ENCODE measurements around the gene ZMYM4. TPM values are rescaled to one million over a fixed set of nuclear protein-coding genes. Genes with fewer than 3 reads are reported as not detected.
"Not testable (repeated sequence)": the region's sequence is repeated elsewhere in the genome, so short reads cannot be mapped to it uniquely, and the experiment has no call there.

ZMYM4 gene
- total RNA-seq, 2 experiments from 2014 or later = 21.8 to 29.0 TPM

DNA sequence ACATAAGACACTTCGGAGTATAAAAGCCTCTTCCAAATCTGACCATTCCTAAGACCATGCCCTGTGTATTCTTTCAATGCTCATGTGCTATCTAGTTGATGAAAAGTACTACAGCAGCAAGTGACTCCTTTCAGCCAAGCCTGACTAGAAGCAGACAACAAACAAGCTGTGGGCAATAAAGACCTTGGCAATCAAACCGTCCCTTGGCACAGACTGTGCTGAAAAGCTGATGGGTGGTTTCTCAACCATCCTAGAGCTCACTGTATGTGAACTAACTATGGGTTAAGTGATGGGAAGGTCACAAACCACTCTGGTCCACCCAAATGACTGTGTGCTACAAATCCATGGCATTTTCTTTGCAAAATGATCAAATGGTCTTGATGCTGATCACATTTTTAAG is 194.7 kb downstream of the ZMYM4 start:
- no peak for DNase-seq
- CTCF ChIA-PET = no interaction called here
- Mint-ChIP-seq H3K27me3 (no peaks in the 10 kb centered on the region), H3K9me3 (ENCODE audit: low read depth) (peaks cover 7% of the 10 kb centered on the region), H3K27ac (no peak overlapping the region), H3K4me3 (no peak overlapping the region), H3K36me3 (peaks cover 64% of the 10 kb centered on the region), H3K4me1 (peaks cover 10% of the 10 kb centered on the region)
- ATAC-seq = no peak

DNA sequence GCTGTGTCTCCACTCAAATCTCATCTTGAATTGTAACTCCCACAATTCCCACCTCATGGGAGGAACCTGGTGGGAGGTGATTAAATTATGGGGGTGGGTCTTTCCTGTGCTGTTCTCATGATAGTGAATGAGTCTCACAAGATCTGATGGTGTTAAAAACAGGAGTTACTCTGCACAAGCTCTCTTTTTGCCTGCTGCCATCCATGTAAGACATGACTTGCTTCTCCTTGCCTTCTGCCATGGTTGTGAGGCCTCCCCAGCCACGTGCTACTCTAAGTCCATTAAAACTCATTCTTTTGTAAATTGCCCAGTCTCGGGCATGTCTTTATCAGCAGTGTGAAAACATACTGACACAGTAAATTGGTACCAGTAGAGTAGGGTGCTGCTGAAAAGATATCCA is 195.2 kb downstream of the ZMYM4 start:
- DNase-seq; ATAC-seq; H3K9me3 Mint-ChIP-seq (ENCODE audit: low read depth); CTCF ChIA-PET; H3K4me3 Mint-ChIP-seq; H3K27ac Mint-ChIP-seq; H3K27me3 Mint-ChIP-seq: not testable (repeated sequence)
- Mint-ChIP-seq H3K4me1 (peaks cover 14% of the 10 kb centered on the region), H3K36me3 (peaks cover 68% of the 10 kb centered on the region)

DNA sequence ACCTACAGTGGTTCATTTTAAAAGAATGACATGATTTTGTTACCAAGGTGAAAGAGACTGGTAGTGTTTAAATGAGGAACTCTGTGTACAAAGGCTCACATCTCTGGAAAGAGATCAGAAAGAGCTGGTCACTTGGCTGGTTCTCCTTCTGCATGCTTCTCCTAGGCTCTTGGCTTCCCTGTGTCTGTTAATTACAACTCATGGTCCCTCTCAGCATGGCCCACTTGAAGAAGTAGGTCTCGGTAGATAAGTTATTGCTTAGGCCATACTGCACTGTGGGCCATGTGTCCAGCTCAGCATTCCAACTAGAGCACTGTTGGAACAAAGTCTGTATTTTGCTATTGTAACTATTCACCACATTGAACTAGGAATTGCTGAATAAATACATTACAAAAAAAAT is 197.6 kb downstream of the ZMYM4 start:
- Mint-ChIP-seq H3K27ac (no peak overlapping the region), H3K4me1 (peaks cover 14% of the 10 kb centered on the region), H3K9me3 (ENCODE audit: low read depth) (peaks cover 7% of the 10 kb centered on the region), H3K27me3 (no peaks in the 10 kb centered on the region), H3K4me3 (no peak overlapping the region), H3K36me3 (peaks cover 71% of the 10 kb centered on the region)
- DNase-seq = no peak
- no peak for ATAC-seq
- CTCF ChIA-PET = no interaction called here

DNA sequence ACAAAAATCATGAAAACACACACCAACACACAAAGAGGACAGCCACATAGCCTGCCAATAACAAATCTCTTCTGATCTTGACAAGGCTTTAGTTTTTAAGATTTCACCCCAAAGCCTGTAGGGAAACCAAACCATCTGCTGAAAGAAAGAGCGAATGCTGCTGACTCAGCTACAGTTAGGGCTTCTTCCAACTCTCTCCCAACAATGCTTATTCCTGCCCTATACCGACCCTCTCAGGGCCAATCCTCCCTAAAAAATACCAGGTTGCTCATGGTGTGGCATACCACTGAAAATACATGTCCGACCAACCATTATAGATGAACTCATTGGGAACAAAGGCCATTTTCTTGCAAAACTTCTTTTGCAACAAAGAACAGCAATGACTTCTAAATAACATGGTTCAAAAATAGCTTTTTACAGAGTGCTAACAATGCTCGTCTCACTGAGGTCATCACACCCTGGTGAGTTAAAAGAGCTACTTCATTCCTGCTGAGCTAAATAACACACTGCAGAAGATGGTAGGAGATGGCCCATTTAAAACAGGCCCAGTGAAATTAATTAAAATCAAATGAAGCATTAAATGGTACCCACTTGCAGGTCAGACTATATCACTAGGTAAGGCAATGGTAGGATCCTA is 202.6 kb downstream of the ZMYM4 start:
- ATAC-seq (no peak), DNase-seq (no peak)
- CTCF ChIA-PET = interaction anchor here (0.8 kb wide), 1 partner anchor 74 kb away, joined by 3 read pairs; no protein-coding TSS in a partner anchor
- no peak overlapping the region for H3K27ac Mint-ChIP-seq
- H3K4me3 Mint-ChIP-seq = no peak overlapping the region
- peaks cover 9% of the 10 kb centered on the region for H3K4me1 Mint-ChIP-seq
- peaks cover 49% of the 10 kb centered on the region for H3K36me3 Mint-ChIP-seq
- no peaks in the 10 kb centered on the region for H3K27me3 Mint-ChIP-seq
- no peaks in the 10 kb centered on the region for H3K9me3 Mint-ChIP-seq (ENCODE audit: low read depth)

Other genes with a start within 250 kb of the ZMYM4 start
- 10 to 100 TPM; 18.9 to 20.4 TPM for gene ZMYM6, start 236.8 kb upstream of the ZMYM4 start, total RNA-seq
- gene ZMYM1, start 189.3 kb upstream of the ZMYM4 start, total RNA-seq = 10 to 100 TPM; 11.7 to 14.5 TPM
- 100 to 1,000 TPM; 344 to 402 TPM for gene SFPQ, start 75.6 kb upstream of the ZMYM4 start, total RNA-seq